Activated naive CD8-positive, alpha-beta T cell treated with anti-CD3 and anti-CD28 coated beads, Interleukin-2, amount 10 ng/mL, durations not matched to agents 7 days and 5 days (primary cell): ENCODE results near the gene CD24. TPM values are rescaled to one million over a fixed set of nuclear protein-coding genes. Genes with fewer than 3 reads are reported as not detected.
"Not testable (repeated sequence)": the region's sequence is repeated elsewhere in the genome, so short reads cannot be mapped to it uniquely, and the experiment has no call there.

Experiments
- ATAC-seq: fragments of 150-1000 bp; cut with Tn5 transposase; one replicate; pipeline ENCODE4 v1.10.0; 2021; ENCODE audit warnings: low read depth, moderate library complexity
- POLR2A ChIA-PET: fragments of 350-600 bp; sonication (Branson Sonifier 250); formaldehyde crosslinking; loops from one replicate; lab custom pipeline; 2021; ENCODE audit warnings: antibody characterized with exemption; lab: Charles Lee
- DNase-seq: peaks from one replicate; pipeline ENCODE4 v3.0.0; 2021
- H3K27ac Mint-ChIP-seq: one replicate; pipeline ENCODE4 v1.8.0; 2022; ENCODE audit warnings: mild to moderate bottlenecking, mixed read lengths
- H3K27me3 Mint-ChIP-seq: one replicate; pipeline ENCODE4 v1.8.0; 2022; ENCODE audit warnings: mild to moderate bottlenecking, moderate library complexity, mixed read lengths
- H3K36me3 Mint-ChIP-seq: one replicate; pipeline ENCODE4 v1.8.0; 2021; ENCODE audit warnings: mild to moderate bottlenecking, mixed read lengths
- H3K4me1 Mint-ChIP-seq: one replicate; pipeline ENCODE4 v1.8.0; 2021; ENCODE audit warnings: mixed read lengths
- H3K4me3 Mint-ChIP-seq: one replicate; pipeline ENCODE4 v1.8.0; 2022; ENCODE audit warnings: mild to moderate bottlenecking, moderate library complexity, mixed read lengths
- H3K9me3 Mint-ChIP-seq: one replicate; pipeline ENCODE4 v1.8.0; 2021; ENCODE audit warnings: mixed read lengths
- total RNA-seq, 2 experiments: library from RNA; stranded (reverse); gene quantifications; one replicate each; pipeline ENCODE4 v1.2.3, GENCODE V29; 2021

CD24 gene
- total RNA-seq, 2 experiments from 2014 or later = 0.68 to 1.1 TPM

DNA sequence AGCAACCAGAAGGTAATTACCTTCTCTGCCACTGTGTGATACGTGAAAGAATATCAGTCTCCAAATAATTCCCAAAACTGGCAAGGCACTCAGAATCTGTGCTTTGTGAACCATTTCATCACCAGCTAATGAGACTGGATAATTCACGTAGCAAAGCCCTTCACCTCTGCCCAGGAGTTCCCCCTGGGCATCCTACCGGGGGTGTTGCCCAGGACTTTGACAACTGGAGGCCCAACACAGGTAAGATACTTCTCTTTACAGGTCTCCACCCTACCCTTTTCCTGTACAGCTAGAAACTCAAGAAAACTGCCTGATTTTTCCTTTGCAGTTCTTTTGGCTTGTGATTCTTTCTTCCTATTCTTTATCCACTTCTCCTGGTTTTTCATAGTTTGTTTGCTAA lies 2.7 kb upstream of the CD24 start:
- no peaks in the 10 kb centered on the region for H3K9me3 Mint-ChIP-seq
- no peak for DNase-seq
- POLR2A ChIA-PET = no interaction called here
- ATAC-seq = no peak
- H3K27me3 Mint-ChIP-seq = peaks cover 61% of the 10 kb centered on the region
- H3K36me3 Mint-ChIP-seq = no peaks in the 10 kb centered on the region
- no peak overlapping the region for H3K4me3 Mint-ChIP-seq
- H3K4me1 Mint-ChIP-seq = peaks cover 9% of the 10 kb centered on the region
- H3K27ac Mint-ChIP-seq = no peak overlapping the region

DNA sequence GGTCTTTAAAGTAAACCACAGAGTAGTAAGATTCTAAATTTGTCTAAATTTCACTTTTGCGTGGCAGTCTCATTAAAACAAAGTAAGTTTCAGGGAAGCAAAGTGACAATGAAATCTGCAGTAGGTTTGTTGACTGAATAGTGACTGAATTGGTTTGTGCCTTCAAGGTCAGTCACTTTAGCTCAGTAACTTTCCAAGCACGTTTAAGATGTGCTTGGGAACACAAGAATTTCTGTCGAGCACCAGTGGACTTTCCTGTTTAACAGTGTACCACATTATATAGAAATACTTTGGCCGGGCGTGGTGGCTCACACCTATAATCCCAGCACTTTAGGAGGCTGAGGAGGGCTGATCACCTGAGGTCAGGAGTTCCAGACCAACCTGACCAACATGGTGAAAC lies 1.7 kb upstream of the CD24 start:
- Mint-ChIP-seq H3K27me3 (peaks cover 69% of the 10 kb centered on the region), H3K4me3 (no peak overlapping the region), H3K9me3 (no peaks in the 10 kb centered on the region), H3K4me1 (peaks cover 9% of the 10 kb centered on the region), H3K27ac (no peak overlapping the region), H3K36me3 (no peaks in the 10 kb centered on the region)
- ATAC-seq = no peak
- no peak for DNase-seq
- POLR2A ChIA-PET = interaction anchor here (0.5 kb wide), 1 partner anchor 542 kb away, joined by 4 read pairs; no protein-coding TSS in a partner anchor

DNA sequence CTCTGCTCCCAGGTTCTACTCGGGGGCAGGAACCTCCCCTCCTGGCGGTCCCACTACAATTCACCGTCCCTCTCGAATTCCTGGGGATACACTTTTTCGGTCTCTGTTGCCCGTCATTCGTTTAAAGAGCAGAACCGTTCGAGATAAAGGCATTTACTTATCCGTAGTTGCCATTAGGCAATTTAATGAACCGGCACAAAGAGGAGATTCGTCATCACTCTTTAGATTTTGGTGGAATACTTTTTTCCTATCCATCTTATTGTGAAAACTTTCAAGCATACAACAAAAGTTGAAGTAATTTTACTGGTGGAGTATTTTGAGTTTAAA lies 1.2 kb upstream of the CD24 start:
- H3K36me3 Mint-ChIP-seq = no peaks in the 10 kb centered on the region
- no peak overlapping the region for H3K27ac Mint-ChIP-seq
- no peak for ATAC-seq
- POLR2A ChIA-PET = no interaction called here
- peaks cover 66% of the 10 kb centered on the region for H3K27me3 Mint-ChIP-seq
- peaks cover 9% of the 10 kb centered on the region for H3K4me1 Mint-ChIP-seq
- no peak for DNase-seq
- peak overlapping the region; percentile 42 for H3K4me3 Mint-ChIP-seq
- H3K9me3 Mint-ChIP-seq = no peaks in the 10 kb centered on the region

DNA sequence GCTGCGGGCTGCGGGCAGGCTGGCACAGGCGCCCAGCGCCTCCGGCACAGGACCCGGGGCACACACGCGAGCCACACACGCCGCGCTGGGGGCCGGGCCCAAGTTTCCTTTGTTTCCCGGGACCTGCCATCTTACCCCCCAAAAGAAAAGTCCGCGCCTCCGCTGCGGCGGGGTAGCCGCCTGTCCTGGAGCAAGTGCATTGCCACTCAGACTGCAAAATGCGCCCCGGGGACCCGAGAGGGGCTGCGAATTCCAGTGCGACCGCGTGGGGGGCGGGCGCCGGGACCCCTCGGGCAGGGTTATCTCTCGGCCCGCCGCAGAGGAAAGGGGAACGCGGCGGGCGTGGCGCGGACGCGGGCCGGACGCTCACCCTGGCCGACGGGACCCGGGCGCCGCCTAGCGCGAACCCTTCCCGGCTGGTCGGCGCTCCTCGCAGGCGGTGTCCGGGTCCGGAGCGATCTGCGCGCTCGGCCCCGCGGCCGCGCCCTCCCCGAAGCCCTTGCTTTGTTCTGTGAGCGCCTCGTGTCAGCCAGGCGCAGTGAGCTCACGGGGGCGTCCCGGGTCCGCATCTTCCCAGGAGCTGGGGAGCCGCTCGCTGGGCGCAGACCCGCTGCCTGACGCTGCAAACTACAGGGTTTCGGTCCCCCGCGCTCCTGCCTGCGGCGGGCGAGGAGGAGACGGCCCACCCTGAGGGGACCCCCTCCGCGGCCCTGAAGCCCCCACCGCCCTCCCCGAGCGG lies 639 bp upstream of the CD24 start:
- ATAC-seq (peak; percentile 33), DNase-seq (peak; percentile 43)
- POLR2A ChIA-PET = no interaction called here
- H3K27me3 Mint-ChIP-seq = peaks cover 66% of the 10 kb centered on the region
- peak overlapping the region; percentile 61 for H3K4me3 Mint-ChIP-seq
- H3K4me1 Mint-ChIP-seq = peaks cover 9% of the 10 kb centered on the region
- no peak overlapping the region for H3K27ac Mint-ChIP-seq
- no peaks in the 10 kb centered on the region for H3K36me3 Mint-ChIP-seq
- H3K9me3 Mint-ChIP-seq = no peaks in the 10 kb centered on the region

DNA sequence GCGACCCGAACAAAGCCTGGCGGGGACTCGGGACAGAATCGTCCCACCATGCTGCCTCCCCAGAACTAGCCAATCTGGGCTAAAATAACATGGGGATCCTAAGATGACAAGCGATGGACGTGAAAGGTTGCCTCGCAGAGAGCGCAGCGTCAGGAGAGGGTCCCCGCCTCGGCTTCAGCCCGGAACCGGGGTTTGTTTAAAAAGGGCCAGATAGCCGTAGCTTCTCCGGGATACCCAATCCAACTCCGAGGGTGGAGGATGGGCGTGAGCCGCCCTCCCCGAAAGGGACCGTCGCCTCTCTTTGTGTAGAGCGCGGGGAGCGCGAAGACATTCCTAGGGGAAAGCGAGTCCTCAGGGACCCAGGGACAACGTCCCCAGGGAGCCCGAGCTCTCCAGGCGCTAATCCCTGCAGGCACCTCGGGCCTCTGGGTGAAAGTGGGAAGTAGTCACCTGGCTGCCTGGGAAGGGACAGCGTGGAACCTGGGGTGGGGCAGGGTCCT lies 643 bp downstream of the CD24 start:
- ATAC-seq (no peak), DNase-seq (peak; percentile 34)
- Mint-ChIP-seq H3K4me3 (peak overlapping the region; percentile 62), H3K27me3 (peaks cover 67% of the 10 kb centered on the region), H3K9me3 (no peaks in the 10 kb centered on the region), H3K36me3 (no peaks in the 10 kb centered on the region), H3K27ac (no peak overlapping the region), H3K4me1 (peaks cover 5% of the 10 kb centered on the region)
- POLR2A ChIA-PET = no interaction called here

DNA sequence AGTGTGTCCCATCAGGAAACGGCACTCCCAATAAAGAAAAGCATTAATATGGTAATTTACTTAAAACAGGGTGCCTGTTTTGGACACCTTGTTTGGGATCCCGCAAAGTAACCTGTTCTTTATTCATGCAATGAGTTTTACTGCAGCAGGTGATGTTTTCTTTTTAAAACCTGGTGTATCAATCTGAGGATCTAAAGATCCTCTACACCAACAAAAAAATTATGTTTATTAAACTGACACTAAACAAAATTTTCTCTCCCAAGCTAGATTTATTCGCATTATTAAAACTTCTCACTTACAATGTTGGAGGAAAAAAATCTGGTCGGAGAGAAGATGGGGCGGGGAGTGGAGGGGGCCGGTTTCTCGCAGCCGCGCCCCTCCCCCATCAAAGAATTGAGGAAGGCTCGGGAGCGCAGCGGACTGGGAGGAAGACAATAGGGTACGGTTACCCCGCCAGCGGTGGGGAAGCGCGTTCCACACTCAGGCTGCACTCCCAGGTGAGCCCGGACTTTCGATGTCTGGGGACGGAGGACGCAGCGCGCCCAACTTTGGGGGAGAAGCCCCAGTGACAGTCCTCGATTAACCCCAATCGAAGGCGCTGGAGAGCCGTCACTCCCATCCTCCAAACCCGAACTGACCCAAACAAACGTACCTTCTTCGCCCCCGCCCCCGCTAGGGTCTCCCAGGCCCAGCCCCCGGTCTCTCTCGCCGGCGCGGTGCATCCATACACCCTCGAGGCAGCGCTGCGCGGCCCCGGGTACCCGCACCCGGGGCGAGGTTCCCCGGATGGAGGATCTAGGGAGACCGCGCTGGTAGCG lies 1.3 kb downstream of the CD24 start:
- H3K4me3 Mint-ChIP-seq = peak overlapping the region; percentile 62
- H3K36me3 Mint-ChIP-seq = no peaks in the 10 kb centered on the region
- H3K27me3 Mint-ChIP-seq = peaks cover 62% of the 10 kb centered on the region
- H3K4me1 Mint-ChIP-seq = peaks cover 5% of the 10 kb centered on the region
- H3K9me3 Mint-ChIP-seq = no peaks in the 10 kb centered on the region
- no peak overlapping the region for H3K27ac Mint-ChIP-seq
- DNase-seq (peak; percentile 32), ATAC-seq (no peak)
- POLR2A ChIA-PET = no interaction called here

DNA sequence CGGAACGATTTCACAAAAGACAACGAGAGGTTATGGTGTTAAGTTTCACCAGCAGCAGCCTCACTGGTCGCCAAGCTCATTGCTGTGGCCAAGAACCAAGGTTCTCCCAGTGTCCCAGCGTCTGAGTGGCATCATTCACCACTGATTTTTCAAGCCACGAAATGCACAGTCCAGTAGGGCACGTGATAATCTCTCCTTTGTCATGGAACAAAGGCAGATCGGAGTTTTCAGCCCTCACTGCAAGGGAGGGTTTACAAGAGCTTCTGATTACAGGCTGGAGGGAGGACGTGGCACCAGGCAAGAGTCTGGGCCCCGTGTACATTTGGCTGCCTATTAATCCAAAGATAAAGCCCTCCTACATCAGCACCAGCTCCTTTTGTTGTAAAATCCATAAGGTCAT lies 2.0 kb downstream of the CD24 start:
- peaks cover 5% of the 10 kb centered on the region for H3K4me1 Mint-ChIP-seq
- no peak overlapping the region for H3K4me3 Mint-ChIP-seq
- no peak overlapping the region for H3K27ac Mint-ChIP-seq
- DNase-seq (no peak), ATAC-seq (no peak)
- no peaks in the 10 kb centered on the region for H3K9me3 Mint-ChIP-seq
- H3K27me3 Mint-ChIP-seq = peaks cover 56% of the 10 kb centered on the region
- no peaks in the 10 kb centered on the region for H3K36me3 Mint-ChIP-seq
- POLR2A ChIA-PET = no interaction called here

DNA sequence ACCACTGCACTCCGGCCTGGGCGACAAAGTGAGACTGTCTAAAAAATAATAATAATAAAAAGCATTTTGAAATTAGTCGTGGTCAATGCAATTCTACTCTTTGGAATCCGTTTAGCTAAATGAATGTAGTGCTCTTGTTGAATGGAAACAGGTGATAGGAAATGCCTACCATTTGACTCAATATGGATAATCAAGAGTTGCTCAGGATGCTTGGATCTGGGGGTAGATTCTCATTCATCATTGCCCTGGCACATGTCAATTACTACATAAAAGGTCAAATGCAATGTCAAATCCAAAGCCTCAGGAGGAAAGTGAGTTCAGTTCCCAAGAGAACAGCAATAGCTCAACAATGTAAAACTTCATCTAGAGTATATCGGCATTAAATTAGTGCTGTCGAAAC lies 3.8 kb downstream of the CD24 start:
- H3K4me1 Mint-ChIP-seq, H3K9me3 Mint-ChIP-seq, POLR2A ChIA-PET, H3K36me3 Mint-ChIP-seq, DNase-seq, H3K4me3 Mint-ChIP-seq, H3K27ac Mint-ChIP-seq, ATAC-seq: not testable (repeated sequence)
- H3K27me3 Mint-ChIP-seq = peaks cover 39% of the 10 kb centered on the region

DNA sequence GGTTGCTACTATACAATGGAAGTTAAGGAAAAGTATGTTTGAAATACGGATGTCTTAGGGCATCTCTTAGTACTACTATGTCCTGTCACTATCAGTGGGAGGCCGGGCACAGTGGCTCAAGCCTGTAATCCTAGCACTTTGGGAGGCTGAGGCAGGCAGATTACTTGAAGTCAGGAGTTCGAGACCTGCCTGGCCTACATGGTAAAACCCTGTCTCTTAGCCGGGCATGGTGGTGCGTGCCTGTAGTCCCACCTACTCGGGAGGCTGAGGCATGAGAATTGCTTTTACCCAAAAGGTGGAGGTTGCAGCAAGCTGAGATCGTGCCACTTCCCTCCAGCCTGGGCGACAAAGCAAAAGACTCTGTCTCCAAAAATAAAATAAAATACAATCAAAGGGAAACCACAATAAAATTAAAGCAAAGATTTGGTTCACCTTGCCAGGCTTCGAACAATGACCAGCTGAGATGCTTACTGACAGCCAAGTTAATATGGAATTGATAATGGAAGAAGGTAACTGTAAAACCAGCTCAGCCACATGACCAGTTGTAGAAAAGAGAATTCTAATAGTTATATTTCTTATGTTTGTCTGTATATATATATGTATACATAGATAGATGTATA lies 6.5 kb downstream of the CD24 start:
- Mint-ChIP-seq H3K4me3 (no peak overlapping the region), H3K4me1 (no peaks in the 10 kb centered on the region), H3K27ac (no peak overlapping the region), H3K36me3 (no peaks in the 10 kb centered on the region), H3K9me3 (no peaks in the 10 kb centered on the region), H3K27me3 (peaks cover 33% of the 10 kb centered on the region)
- no peak for DNase-seq
- POLR2A ChIA-PET = no interaction called here
- no peak for ATAC-seq

DNA sequence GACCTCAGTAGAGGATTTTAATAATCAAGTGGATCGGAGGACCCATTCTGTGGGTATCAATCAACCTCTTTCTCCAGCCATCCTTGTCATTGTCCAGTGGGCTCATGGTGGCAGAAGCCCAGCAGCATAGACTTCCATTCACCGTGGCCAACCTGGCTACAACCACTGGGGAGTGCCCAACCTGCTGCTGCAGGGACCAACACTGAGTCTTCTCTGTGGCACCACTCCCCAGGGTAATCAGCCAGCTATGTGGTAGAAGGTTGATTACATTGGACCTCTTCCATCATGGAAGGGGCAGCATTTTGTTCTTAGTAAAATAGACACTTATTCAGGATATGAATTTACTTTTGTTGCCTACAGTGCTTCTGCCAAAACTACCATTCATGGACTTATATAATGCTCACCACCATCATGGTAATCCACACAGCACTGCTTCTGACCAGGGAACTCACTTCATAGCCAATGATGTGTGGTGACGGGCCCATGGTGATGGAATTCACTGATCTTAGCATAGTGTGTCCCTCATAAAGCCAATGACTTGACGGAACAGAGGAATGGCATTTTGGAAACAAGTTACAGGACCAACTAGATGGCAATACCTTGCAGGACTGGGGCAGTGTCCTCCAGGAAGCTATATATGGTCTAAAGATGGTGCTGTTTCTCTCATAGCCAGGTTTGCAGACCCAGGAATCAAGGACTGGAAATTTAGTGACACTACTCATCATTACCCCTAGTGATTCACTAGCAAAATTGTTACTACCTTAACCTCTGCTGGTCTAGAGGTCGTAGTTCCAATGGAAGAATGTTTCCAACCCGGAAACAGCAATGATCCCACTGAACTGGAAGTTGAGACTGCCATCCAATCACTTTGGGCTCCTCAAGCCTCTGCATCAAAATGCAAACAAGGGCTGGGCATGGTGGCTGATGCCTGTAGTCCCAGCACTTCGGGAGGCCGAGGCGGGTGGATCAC lies 7.6 kb downstream of the CD24 start:
- Mint-ChIP-seq H3K27me3 (peaks cover 22% of the 10 kb centered on the region), H3K9me3 (no peaks in the 10 kb centered on the region), H3K4me1 (no peaks in the 10 kb centered on the region), H3K36me3 (no peaks in the 10 kb centered on the region), H3K4me3 (no peak overlapping the region), H3K27ac (no peak overlapping the region)
- no peak for ATAC-seq
- no peak for DNase-seq
- POLR2A ChIA-PET = no interaction called here

DNA sequence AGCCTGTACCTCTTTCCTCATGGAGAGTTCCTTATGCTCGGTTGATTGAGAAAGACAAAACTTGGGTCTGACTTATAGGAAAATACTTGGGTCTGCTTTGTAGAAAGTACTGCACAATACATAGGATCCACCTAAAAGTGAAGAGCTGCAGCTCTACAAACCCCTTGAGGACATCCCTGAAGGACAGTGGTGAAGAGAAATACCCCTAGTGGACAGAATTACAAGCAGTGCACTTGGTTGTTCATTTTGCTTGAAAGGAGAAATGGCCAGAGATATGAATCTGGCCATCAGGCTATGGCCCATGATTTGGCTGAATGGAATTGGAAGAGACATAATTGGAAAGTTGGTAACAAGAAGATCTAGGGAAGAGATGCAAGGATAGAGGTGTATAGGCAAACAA lies 8.3 kb downstream of the CD24 start:
- Mint-ChIP-seq H3K27me3 (peaks cover 17% of the 10 kb centered on the region), H3K36me3 (no peaks in the 10 kb centered on the region), H3K27ac (no peak overlapping the region), H3K4me1 (no peaks in the 10 kb centered on the region), H3K9me3 (no peaks in the 10 kb centered on the region), H3K4me3 (no peak overlapping the region)
- ATAC-seq (no peak), DNase-seq (no peak)
- POLR2A ChIA-PET = no interaction called here

DNA sequence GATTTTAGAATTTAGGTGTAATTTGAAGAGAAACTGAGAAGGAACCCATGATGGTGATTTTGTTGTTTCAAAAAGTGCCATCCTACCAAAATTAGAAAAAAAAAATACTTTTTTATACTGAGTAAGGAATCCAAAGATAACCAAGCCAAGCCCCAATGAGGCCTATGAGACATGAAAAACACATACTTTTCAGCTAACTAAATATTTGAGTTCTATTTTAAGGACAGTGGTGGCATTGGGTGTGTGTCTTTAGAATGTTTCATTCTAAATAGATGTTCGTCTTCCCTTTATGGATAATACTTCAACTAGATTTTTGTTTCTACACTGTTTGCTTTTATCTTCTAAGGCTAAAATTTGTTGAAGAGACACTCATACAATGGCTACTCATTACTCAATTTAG lies 9.6 kb downstream of the CD24 start:
- no peak overlapping the region for H3K4me3 Mint-ChIP-seq
- H3K27ac Mint-ChIP-seq = no peak overlapping the region
- no peaks in the 10 kb centered on the region for H3K4me1 Mint-ChIP-seq
- POLR2A ChIA-PET = no interaction called here
- no peak for DNase-seq
- H3K9me3 Mint-ChIP-seq = no peaks in the 10 kb centered on the region
- ATAC-seq = no peak
- peaks cover 26% of the 10 kb centered on the region for H3K27me3 Mint-ChIP-seq
- no peaks in the 10 kb centered on the region for H3K36me3 Mint-ChIP-seq

DNA sequence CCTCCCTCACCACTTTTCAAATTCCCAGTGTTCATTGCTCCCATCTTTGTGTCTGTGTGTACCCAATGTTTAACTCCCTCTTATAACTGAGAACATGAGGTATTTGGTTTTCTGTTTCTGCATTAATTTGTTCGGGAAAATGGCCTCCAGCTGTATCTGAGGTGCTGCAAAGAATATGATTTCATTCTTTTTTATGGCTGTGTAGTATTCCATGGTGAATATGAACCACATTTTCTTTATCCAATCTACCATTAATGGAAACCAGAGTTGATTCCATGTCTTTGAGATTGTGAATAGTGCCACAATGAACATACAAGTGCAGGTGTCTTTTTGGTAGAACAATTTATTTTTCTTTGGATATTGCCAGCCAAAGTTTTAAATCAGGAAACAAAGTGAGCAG lies 10.4 kb downstream of the CD24 start:
- no peak for ATAC-seq
- Mint-ChIP-seq H3K9me3 (no peaks in the 10 kb centered on the region), H3K27me3 (peaks cover 25% of the 10 kb centered on the region), H3K27ac (no peak overlapping the region), H3K4me3 (no peak overlapping the region), H3K36me3 (no peaks in the 10 kb centered on the region), H3K4me1 (no peaks in the 10 kb centered on the region)
- DNase-seq = no peak
- POLR2A ChIA-PET = no interaction called here
